Measurements from ENCODE around the gene TRMU.

Gene TRMU

DNA sequence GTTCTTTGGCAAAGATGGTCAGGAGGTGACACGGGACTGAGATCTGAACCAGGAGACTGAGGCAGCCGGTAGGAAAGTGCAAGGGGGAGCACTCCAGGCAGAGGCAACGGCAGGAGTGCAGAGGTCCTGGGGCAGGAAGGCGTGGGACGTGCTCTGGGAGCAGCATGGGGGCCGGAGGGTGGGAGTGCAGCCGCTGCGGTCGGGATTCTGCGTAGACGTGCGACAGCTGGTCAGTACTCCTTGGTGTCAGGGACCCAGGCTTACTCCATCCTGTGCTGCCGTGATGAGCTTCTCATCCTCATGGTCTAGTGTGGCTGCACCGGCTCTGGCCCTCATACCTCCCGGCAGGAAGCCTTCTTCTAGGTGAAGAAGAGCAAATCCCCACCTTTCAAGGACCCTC lies 16.9 kb upstream of the TRMU start:
- no peaks in the 10 kb centered on the region for H3K9me3 Mint-ChIP-seq
- H3K4me3 Mint-ChIP-seq = no peak overlapping the region
- no peak overlapping the region for H3K27ac Mint-ChIP-seq
- CTCF ChIA-PET = interaction anchor here (4.6 kb wide), 1 partner anchor 196 kb away, joined by 37 read pairs; no protein-coding TSS in a partner anchor
- no peaks in the 10 kb centered on the region for H3K27me3 Mint-ChIP-seq
- peaks cover 74% of the 10 kb centered on the region for H3K36me3 Mint-ChIP-seq
- no peak for DNase-seq
- no peaks in the 10 kb centered on the region for H3K4me1 Mint-ChIP-seq

DNA sequence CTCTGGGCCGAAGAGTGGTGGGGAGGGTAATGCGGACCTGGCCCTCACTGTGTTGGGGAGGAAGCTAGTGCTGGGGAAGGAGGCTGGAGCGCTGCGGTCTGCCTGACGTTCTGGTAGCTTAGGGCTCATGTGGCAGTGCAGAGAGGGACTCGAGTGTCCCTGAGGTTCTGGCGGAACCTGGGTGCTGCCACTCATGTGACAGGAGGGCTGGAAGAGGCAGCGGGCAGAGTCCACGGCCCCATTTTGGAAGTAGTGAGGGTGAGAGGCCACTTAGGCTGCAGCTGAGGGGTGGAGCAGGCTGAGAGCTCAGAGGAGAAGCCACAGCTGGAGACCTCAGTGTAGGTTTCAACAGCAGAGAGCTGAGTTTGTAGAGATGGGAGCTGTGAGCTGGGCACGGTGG lies 16.2 kb upstream of the TRMU start:
- Mint-ChIP-seq H3K4me3 (no peak overlapping the region), H3K9me3 (no peaks in the 10 kb centered on the region), H3K4me1 (no peaks in the 10 kb centered on the region), H3K27me3 (no peaks in the 10 kb centered on the region), H3K36me3 (peaks cover 73% of the 10 kb centered on the region), H3K27ac (no peak overlapping the region)
- no peak for DNase-seq
- CTCF ChIA-PET = interaction anchor here (0.7 to 0.8 kb wide), 2 partner anchors 15 to 313 kb away, joined by 3 to 4 read pairs; no protein-coding TSS in a partner anchor

DNA sequence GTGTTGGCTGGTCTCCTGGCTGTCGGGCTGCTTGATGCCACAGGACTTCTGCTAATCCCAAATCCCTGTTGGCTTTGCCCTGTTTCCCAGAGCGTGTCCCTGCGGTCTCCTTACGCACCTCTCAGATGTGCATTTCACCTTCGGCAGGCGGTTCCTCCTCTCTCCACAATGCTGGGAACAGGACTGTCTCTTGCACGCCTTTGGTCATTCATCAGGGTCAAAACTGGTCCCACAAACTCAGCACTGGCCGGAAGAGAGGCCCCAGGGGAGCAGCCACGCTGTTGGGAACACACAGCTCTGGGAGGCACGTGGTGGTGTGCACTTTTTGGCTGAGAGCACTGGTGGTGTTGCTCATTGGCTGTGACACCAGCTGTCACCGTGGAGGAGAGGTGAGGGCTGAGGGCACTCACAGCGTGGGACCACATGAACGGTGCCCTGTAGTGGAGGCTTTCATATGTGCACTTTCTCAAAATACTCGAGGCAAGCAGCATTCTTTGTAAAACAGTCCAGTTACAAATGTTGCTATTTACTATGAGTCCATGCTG lies 15.3 kb upstream of the TRMU start:
- CTCF ChIA-PET = no interaction called here
- H3K27ac Mint-ChIP-seq = no peak overlapping the region
- peaks cover 77% of the 10 kb centered on the region for H3K36me3 Mint-ChIP-seq

DNA sequence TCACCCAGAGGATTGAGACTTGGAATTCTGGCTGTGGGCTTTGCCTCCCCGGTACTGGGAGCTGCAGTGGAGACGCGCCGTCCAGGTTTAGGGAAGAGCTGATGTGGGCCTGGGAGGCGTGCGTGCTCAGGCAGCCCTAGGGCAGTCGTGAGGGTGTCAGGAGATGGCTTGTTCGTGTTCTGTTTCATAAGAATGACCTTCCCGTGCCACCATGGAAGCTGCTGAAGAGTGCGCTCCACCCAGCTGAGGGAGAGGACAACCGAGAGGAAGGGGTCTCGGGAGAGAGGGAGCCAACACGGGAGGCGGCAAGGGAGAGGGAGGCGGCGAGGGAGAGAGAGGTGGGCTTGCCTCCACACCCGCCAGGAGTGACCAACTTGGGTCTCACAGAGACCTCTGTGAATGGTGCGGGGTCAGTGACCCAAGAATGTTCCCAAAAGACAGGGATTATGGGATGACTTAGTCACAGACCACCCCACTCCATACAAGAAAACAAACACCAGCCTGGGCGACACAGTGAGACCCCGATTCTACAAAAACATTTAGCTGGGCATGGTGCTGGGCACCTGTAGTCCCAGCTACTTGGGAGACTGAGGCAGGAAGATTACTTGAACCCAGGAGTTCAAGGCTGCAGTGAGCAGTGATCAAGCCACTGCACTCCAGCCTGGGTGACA lies 14.7 kb upstream of the TRMU start:
- CTCF ChIA-PET = no interaction called here
- H3K36me3 Mint-ChIP-seq = peaks cover 77% of the 10 kb centered on the region
- H3K4me3 Mint-ChIP-seq = no peak overlapping the region
- H3K27ac Mint-ChIP-seq = no peak overlapping the region
- no peaks in the 10 kb centered on the region for H3K4me1 Mint-ChIP-seq
- no peaks in the 10 kb centered on the region for H3K27me3 Mint-ChIP-seq
- H3K9me3 Mint-ChIP-seq = no peaks in the 10 kb centered on the region
- DNase-seq = no peak

More for the DNA sequence above, 15.3 kb upstream of the TRMU start:
- Mint-ChIP-seq H3K27me3 (no peaks in the 10 kb centered on the region), H3K4me1 (no peaks in the 10 kb centered on the region), H3K9me3 (no peaks in the 10 kb centered on the region), H3K4me3 (no peak overlapping the region)
- DNase-seq = no peak

DNA sequence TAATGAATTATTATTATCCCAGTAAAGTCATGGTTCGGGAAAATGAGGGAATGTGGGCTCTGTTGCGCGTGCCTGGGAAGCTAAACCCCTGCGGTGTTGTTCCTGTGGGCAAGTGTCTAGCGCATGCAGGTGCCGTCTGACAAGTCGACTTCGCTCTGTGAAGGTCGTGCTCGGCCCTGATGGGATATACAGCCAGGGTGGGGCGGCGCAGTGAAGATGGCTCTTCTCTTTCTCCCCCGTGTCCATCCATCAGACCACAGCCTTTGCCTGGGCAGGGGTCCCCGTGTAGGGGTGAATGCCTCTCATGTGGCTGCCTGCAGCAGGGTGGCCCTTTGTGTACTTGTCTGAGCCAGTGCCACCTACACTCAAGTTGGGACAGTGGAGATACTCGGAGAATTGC lies 12.8 kb upstream of the TRMU start:
- H3K36me3 Mint-ChIP-seq = peaks cover 69% of the 10 kb centered on the region
- DNase-seq = no peak
- H3K27me3 Mint-ChIP-seq = no peaks in the 10 kb centered on the region
- no peaks in the 10 kb centered on the region for H3K9me3 Mint-ChIP-seq
- H3K4me3 Mint-ChIP-seq = no peak overlapping the region
- CTCF ChIA-PET = no interaction called here
- H3K4me1 Mint-ChIP-seq = no peaks in the 10 kb centered on the region
- H3K27ac Mint-ChIP-seq = no peak overlapping the region

DNA sequence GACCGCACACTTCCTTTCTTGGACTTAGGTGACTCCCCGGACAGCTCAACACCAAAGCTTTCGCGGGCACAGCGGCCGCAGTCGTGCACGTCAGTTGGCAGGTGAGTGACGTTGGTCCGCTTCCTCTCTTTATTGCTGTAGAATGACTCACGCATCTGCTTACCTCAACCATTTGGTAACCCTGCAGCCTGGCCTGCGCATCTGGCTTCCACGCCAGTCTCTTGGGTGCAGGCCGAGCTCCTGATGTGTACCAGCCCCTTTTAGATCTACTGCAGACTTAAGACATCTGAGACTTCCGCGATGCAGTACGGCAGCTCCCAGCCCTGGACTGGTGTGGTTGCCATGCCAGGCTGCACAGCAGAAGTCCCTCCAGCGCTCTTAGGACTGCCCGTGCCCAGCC lies 12.4 kb upstream of the TRMU start:
- no peaks in the 10 kb centered on the region for H3K9me3 Mint-ChIP-seq
- CTCF ChIA-PET = no interaction called here
- H3K27me3 Mint-ChIP-seq = no peaks in the 10 kb centered on the region
- no peak overlapping the region for H3K4me3 Mint-ChIP-seq
- H3K27ac Mint-ChIP-seq = no peak overlapping the region
- H3K4me1 Mint-ChIP-seq = no peaks in the 10 kb centered on the region
- DNase-seq = no peak
- peaks cover 69% of the 10 kb centered on the region for H3K36me3 Mint-ChIP-seq

DNA sequence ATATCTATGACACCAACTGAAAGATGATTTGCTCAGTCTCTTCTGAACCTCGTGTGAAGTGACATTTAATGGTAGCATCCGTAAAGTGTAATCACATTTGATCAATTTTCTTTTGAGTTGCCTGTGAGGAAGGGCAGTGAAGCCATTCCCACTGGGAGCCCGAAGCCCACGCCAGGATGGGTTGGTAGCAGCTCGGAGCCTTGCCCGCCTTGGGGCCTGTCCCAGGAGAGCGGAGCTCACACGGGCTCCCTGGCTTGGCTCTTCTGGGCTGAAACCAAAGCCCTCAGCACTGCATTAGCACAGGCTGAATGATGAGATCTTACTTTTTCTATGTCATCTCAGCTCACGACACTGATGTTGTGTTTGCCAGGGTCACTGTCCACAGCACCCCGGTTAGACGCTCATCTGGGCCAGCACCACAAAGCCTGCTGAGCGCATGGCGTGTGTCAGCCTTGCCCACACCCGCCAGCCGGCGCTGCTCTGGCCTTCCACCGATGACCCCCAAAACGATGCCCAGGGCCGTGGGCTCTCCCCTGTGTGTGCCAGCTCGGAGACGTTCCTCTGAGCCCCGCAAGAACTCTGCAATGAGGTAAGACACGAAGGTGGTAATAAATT lies 9.3 kb upstream of the TRMU start:
- no peaks in the 10 kb centered on the region for H3K4me1 Mint-ChIP-seq
- H3K27ac Mint-ChIP-seq = no peak overlapping the region
- no peak for DNase-seq
- CTCF ChIA-PET = no interaction called here
- no peaks in the 10 kb centered on the region for H3K27me3 Mint-ChIP-seq
- H3K9me3 Mint-ChIP-seq = no peaks in the 10 kb centered on the region
- H3K4me3 Mint-ChIP-seq = no peak overlapping the region
- H3K36me3 Mint-ChIP-seq = peaks cover 65% of the 10 kb centered on the region

DNA sequence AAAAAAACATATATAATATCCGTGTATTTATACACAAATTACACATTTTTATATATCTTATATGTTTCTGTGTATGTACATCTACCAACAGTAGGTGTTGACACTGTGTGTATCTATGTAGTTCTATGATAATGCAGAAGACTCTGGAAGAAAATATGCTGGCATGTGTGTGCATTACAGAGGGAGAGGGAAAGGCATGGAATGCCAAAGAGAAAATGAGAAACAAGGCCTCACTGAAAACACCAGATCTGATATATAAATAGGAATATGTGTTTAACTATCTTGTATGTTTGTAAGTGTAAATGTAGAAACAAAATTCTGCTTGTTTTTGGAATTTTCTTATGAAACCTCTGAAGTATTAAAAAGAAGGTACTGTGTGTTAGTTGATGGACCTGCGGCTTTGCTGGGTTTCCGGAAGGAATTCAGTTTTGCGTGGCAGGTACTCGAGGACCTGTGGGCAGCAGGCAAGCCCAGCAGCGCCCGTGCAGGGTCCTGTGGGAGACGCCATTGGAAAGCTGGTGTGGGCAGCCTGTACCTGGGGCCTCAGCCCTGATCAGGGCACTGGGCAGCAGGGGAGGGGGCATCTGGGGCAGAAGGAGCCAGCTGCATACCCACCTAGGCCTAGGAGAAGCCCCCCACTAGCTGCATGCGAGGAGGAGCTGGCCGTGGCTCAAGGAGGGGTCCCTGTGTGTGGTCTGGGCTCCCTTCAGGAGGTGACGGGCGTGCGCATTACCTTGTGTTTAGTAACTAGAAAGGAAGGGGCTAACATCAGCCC lies 7.6 kb upstream of the TRMU start:
- Mint-ChIP-seq H3K4me1 (no peaks in the 10 kb centered on the region), H3K27ac (peak overlapping the region; percentile 60), H3K36me3 (peaks cover 61% of the 10 kb centered on the region), H3K27me3 (no peaks in the 10 kb centered on the region), H3K9me3 (no peaks in the 10 kb centered on the region), H3K4me3 (no peak overlapping the region)
- CTCF ChIA-PET = interaction anchor here (1.7 kb wide), 1 partner anchor 315 kb away, joined by 3 read pairs; no protein-coding TSS in a partner anchor
- DNase-seq = no peak

DNA sequence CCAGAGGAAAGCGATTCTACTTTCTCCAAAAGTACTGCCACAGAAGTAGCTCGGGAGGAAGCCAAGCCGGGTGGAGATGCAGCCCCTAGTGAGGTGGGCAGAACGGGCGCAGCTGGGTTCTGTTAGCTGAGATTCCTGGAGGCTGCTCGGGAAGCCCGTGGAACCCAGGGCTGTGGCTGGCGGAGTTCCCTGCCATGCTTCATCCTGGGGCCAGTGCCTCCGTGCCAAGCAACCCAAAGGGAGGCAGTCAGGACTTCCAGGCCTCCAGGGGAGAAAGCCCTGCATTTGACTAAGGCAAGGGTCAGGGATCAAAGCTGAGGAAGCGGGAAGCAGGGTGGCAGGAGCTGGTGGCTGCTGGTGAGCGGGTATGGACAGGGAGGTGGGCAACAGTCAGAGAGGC lies 6.7 kb upstream of the TRMU start:
- CTCF ChIA-PET = interaction anchor here (1.7 kb wide), 1 partner anchor 316 kb away, joined by 3 read pairs; no protein-coding TSS in a partner anchor
- no peaks in the 10 kb centered on the region for H3K27me3 Mint-ChIP-seq
- H3K4me3 Mint-ChIP-seq = no peak overlapping the region
- peaks cover 63% of the 10 kb centered on the region for H3K36me3 Mint-ChIP-seq
- H3K4me1 Mint-ChIP-seq = no peaks in the 10 kb centered on the region
- H3K27ac Mint-ChIP-seq = no peak overlapping the region
- no peak for DNase-seq
- no peaks in the 10 kb centered on the region for H3K9me3 Mint-ChIP-seq

DNA sequence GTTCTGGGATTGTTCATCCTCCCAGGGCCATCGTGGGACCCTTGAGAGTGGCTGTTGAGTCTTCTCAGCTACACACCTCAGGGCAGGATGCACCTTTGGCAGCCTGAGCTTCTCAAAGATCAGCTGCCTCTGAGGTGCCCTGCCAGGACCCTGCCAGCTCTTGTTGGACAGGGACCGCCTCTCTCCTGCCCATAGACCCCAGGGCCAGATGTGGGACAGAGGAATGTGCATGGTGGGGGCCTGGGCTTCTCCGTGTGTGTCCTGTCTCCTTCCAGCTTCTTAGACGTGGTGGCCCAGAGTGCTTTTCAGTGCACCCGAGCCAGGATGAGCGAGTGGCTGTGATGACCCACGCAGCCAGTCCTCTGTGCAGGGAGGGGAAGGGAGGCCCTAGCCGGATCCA lies 5.9 kb upstream of the TRMU start:
- no peak for DNase-seq
- no peak overlapping the region for H3K4me3 Mint-ChIP-seq
- CTCF ChIA-PET = interaction anchor here (1.7 kb wide), 1 partner anchor 316 kb away, joined by 3 read pairs; no protein-coding TSS in a partner anchor
- peaks cover 5% of the 10 kb centered on the region for H3K4me1 Mint-ChIP-seq
- H3K27me3 Mint-ChIP-seq = no peaks in the 10 kb centered on the region
- H3K36me3 Mint-ChIP-seq = peaks cover 55% of the 10 kb centered on the region
- no peak overlapping the region for H3K27ac Mint-ChIP-seq
- H3K9me3 Mint-ChIP-seq = no peaks in the 10 kb centered on the region

DNA sequence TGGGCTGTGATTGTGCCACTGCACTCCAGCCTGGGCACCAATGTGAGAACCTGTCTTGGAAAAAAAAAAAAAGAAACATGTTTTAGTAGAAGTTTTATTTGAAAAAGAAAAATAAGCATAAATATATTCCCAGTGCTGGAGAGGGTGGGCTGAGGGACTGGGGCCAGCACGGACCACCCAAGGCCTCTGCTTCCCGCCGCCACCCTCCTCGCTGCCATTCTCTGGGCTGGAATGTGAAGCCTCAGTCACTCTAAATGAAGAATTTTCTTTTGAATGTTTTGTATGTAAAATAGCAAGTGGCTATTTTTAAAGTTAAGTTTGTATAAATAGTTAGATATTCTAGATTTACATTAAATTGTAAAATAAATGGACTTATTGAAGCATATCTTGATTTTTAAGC lies 5.1 kb upstream of the TRMU start:
- H3K27ac Mint-ChIP-seq = no peak overlapping the region
- CTCF ChIA-PET = no interaction called here
- H3K4me1 Mint-ChIP-seq = peaks cover 10% of the 10 kb centered on the region
- no peaks in the 10 kb centered on the region for H3K9me3 Mint-ChIP-seq
- peaks cover 49% of the 10 kb centered on the region for H3K36me3 Mint-ChIP-seq
- DNase-seq = no peak
- no peak overlapping the region for H3K4me3 Mint-ChIP-seq
- no peaks in the 10 kb centered on the region for H3K27me3 Mint-ChIP-seq

DNA sequence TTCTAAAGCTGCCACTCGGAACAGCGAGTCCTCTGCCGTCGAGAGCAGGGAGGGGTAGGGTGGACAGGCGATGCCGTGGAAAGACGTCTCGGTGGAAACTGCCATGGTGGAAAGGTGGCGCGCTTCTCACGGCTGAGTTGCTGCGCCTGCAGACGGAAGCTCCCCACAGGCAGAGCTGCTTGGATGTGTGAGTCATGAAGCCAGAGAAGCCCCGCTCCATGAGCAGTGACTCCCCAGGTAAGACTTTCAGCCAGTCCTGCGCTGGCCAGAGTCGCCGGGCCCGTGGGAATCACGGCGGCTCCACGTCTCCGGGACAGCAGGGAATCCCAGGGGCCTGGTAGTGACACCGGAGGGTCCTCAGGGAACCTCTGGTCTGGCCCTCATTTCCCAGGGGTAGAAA lies 4.0 kb upstream of the TRMU start:
- Mint-ChIP-seq H3K27ac (no peak overlapping the region), H3K4me3 (no peak overlapping the region), H3K27me3 (no peaks in the 10 kb centered on the region), H3K4me1 (peaks cover 14% of the 10 kb centered on the region), H3K9me3 (no peaks in the 10 kb centered on the region), H3K36me3 (peaks cover 44% of the 10 kb centered on the region)
- CTCF ChIA-PET = no interaction called here
- no peak for DNase-seq

DNA sequence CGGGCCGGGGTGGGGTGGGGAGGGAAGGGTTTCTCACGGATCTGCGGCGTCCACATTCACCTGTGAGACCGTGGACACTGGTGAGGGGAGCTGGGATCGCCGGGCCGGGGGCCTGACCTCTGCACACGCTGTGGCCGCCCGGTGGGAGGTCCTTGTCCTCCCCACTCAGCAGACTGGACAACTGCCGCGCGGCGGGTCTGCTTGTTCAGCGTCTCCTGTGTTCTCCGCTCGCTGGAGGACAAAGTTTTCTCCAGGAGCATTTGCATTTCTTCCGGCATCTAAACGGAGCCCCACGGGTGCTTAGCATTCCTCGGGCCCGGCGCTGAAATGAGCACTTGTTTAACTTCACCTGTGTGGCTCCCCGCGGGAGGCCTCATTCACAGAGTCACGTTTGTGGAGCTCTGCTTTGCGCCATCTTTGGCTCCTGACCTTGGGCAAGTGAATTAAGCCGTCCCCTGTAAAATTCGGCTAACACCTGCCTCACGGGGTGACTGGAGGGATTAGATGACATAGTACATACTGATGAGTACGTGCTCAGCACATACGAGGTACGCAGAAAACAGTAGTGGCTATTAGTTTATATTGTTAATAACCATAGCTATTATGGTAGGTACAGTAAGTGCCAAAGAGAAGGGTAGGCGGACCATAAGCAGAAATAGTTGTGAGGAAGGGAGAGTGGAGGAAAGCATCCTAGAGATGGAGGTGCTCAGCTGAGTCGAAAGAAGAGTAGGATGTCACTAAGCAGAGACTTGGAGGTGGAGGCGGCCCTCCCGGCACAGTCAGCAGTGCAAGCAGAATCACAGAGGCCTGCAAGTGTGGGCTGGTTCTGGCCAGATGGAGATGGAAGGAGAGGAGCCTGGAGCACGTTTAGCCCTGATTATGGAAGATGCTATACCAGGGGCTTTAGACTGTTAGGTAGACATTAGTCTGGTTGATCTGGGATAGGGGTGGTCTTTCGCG lies 885 bp downstream of the TRMU start:
- peaks cover 35% of the 10 kb centered on the region for H3K4me1 Mint-ChIP-seq
- H3K27ac Mint-ChIP-seq = peak overlapping the region; percentile 93
- peak; percentile 45 for DNase-seq
- peak overlapping the region; percentile 97 for H3K4me3 Mint-ChIP-seq
- H3K27me3 Mint-ChIP-seq = no peaks in the 10 kb centered on the region
- peaks cover 50% of the 10 kb centered on the region for H3K36me3 Mint-ChIP-seq
- no peaks in the 10 kb centered on the region for H3K9me3 Mint-ChIP-seq
- CTCF ChIA-PET = interaction anchor here (1.3 to 1.6 kb wide), 3 partner anchors 205 to 214 kb away, joined by 3 to 5 read pairs (median 4); no protein-coding TSS in a partner anchor
